Caco-2 (cell line): ENCODE data around the gene PITRM1. TPM values are rescaled to one million over a fixed set of nuclear protein-coding genes. Genes with fewer than 3 reads are reported as not detected.

Source experiments
- BruUV-seq: library from RNA; stranded (reverse); fragments of 400-500 nt; replicated peaks from 2 replicates; lab custom pipeline; 2021; lab: Mats Ljungman, UMichigan
- CTCF ChIA-PET: fragments of 300-600 bp; sonication (Branson Sonifier 250); formaldehyde crosslinking; loops from one replicate; lab custom pipeline; 2022; ENCODE audit warnings: antibody characterized with exemption; lab: Charles Lee
- POLR2A ChIA-PET: fragments of 300-600 bp; sonication (Branson Sonifier 250); formaldehyde crosslinking; loops from one replicate; lab custom pipeline; 2022; ENCODE audit warnings: antibody characterized with exemption; lab: Charles Lee
- DNase-seq, 2 experiments: peaks; one replicate each; pipeline versions ENCODE4 v3.0.0 to v3.0.0-alpha.2; 2020 to 2022
- H3K27me3 ChIP-seq: replicated peaks from 2 replicates; pipeline ENCODE4 v1.6.0; 2011; ENCODE audit warnings: low read length; ENCODE audit not compliant: control insufficient read depth, insufficient read depth
- H3K36me3 ChIP-seq: 2 replicates; pipeline ENCODE4 v1.5.1; 2011; ENCODE audit warnings: low read length; ENCODE audit not compliant: control insufficient read depth, insufficient read depth
- H3K4me1 ChIP-seq: fragments of 250-450 bp; sonication (Bioruptor Pico); 2 replicates; pipeline ENCODE4 v1.5.1; 2020; ENCODE audit warnings: mild to moderate bottlenecking
- H3K4me3 ChIP-seq: 2 replicates; pipeline ENCODE4 v1.5.1; 2011; ENCODE audit warnings: low read depth, mild to moderate bottlenecking, control low read depth, low read length
- H3K9me3 ChIP-seq: fragments of 250-450 bp; sonication (Bioruptor Pico); 2 replicates; pipeline ENCODE4 v1.5.1; 2020; ENCODE audit warnings: mild to moderate bottlenecking, moderate library complexity
- H3K27ac Mint-ChIP-seq: one replicate; pipeline ENCODE4 v1.8.0; 2022; ENCODE audit warnings: mixed read lengths; ENCODE audit not compliant: unreplicated experiment
- H3K27me3 Mint-ChIP-seq: one replicate; pipeline ENCODE4 v1.8.0; 2022; ENCODE audit warnings: mixed read lengths; ENCODE audit not compliant: insufficient read depth, unreplicated experiment
- H3K36me3 Mint-ChIP-seq: one replicate; pipeline ENCODE4 v1.8.0; 2022; ENCODE audit warnings: mild to moderate bottlenecking, mixed read lengths; ENCODE audit not compliant: insufficient read depth, unreplicated experiment
- H3K4me1 Mint-ChIP-seq: one replicate; pipeline ENCODE4 v1.8.0; 2022; ENCODE audit warnings: low read depth, mixed read lengths; ENCODE audit not compliant: unreplicated experiment
- H3K4me3 Mint-ChIP-seq: one replicate; pipeline ENCODE4 v1.8.0; 2022; ENCODE audit warnings: mild to moderate bottlenecking, moderate library complexity, mixed read lengths; ENCODE audit not compliant: unreplicated experiment
- H3K9me3 Mint-ChIP-seq: one replicate; pipeline ENCODE4 v1.8.0; 2022; ENCODE audit warnings: mixed read lengths; ENCODE audit not compliant: unreplicated experiment
- intact Hi-C: fragments of 100-400 bp; cut with micrococcal nuclease; formaldehyde crosslinking; loops from one replicate; pipeline ENCODE4 v1.10.0; 2022; ENCODE audit not compliant: unreplicated experiment
- total RNA-seq: library from RNA; stranded (reverse); gene quantifications from 2 replicates; pipeline ENCODE4 v1.2.3, GENCODE V29; 2022
- TF ChIP-seq, protein P1 (sequence below), 2 experiments: fragments of 200-600 bp in 1 of 2; IDR thresholded peaks; 1 replicate in 1 of 2; 2 replicates in 1 of 2; pipeline versions ENCODE4 v1.5.1 to v1.8.0; 2011 to 2022; ENCODE audit warnings: antibody characterized with exemption in 1 of 2, control low read depth in 1 of 2, inconsistent platforms in 1 of 2, low read depth in 1 of 2, low read length in 1 of 2, mild to moderate bottlenecking in 1 of 2, moderate library complexity in 1 of 2; ENCODE audit not compliant: insufficient read depth in 1 of 2, severe bottlenecking in 1 of 2, unreplicated experiment in 1 of 2

Gene PITRM1
- total RNA-seq, 1 experiment from 2014 or later, result 80.5 TPM

DNA sequence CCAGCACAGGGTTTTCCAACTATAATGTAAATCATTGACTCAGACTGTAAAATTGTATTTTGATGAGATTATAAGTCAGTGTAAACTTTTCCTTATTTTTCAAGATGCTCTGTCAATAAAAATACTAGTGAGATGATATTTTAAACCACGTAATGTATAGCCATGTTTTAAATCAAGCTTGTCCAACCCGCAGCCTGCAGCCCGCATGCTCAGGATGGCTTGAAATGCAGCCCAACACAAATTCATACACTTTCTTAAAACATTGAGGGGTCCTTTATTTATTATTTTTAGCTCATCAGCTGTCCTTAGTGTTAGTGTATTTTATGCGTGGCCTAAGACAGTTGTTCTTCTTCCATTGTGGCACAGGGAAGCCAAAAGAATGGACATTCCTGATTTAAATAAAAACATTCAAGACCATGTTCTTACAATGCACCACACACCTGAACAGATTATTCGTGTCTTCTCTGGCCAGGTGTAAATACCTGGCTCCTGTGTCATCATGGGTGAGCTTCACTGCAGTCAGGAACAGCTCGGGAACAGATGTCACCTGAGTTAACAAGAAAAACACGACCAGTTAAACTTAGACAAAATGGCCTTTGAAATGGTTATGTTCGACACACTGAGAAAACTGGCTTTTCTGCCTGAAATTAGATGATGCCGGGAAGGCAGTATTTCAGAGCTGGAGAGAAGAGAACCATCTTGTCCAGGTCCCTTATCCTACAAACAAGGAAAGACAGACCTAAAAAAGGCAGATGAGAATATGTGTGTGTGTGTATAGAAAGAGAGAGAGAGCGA is 5.9 kb downstream of the PITRM1 start:
- intact Hi-C loops, result no loop called here
- H3K27ac Mint-ChIP-seq, result no peak overlapping the region

DNA sequence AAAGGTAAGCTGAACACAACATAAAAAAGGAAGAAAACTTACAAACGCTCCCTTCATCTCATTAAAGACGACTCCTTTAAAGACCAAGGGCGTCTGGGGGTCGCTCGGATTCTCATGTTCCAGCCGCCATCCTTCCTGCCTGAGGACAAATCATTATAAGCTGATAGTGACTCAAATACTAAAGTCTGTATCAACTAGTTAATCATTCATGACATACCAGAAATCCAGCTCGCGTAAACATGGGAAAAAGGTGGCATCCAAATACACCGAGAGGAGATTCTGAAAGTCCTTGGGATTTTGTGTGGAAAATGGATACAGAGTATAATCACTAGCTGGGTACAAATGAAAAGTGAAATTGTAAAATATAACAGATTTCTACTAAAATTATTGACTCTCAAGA is 7.4 kb downstream of the PITRM1 start:
- Histone ChIP-seq H3K27me3 (no peaks in the 10 kb centered on the region), H3K4me3 (no peak overlapping the region), H3K36me3 (peaks cover 4% of the 10 kb centered on the region; the same call in 1 of the 2 replicates), H3K4me1 (no peaks in the 10 kb centered on the region), H3K9me3 (no peaks in the 10 kb centered on the region)
- TF ChIP-seq, protein P1, sequence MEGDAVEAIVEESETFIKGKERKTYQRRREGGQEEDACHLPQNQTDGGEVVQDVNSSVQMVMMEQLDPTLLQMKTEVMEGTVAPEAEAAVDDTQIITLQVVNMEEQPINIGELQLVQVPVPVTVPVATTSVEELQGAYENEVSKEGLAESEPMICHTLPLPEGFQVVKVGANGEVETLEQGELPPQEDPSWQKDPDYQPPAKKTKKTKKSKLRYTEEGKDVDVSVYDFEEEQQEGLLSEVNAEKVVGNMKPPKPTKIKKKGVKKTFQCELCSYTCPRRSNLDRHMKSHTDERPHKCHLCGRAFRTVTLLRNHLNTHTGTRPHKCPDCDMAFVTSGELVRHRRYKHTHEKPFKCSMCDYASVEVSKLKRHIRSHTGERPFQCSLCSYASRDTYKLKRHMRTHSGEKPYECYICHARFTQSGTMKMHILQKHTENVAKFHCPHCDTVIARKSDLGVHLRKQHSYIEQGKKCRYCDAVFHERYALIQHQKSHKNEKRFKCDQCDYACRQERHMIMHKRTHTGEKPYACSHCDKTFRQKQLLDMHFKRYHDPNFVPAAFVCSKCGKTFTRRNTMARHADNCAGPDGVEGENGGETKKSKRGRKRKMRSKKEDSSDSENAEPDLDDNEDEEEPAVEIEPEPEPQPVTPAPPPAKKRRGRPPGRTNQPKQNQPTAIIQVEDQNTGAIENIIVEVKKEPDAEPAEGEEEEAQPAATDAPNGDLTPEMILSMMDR (IDR thresholded peaks at IDR 0.05; ENCODE audit: insufficient read depth in 1 of 2, low read depth in 1 of 2, low read length in 1 of 2, severe bottlenecking in 1 of 2, unreplicated experiment in 1 of 2), result no peak
- H3K4me3 Mint-ChIP-seq, result no peak overlapping the region
- no peaks in the 10 kb centered on the region for H3K4me1 Mint-ChIP-seq
- ChIA-PET CTCF (no interaction called here), POLR2A (interaction anchor here (0.5 to 0.6 kb wide), 2 partner anchors 11 to 78 kb away, joined by 4 to 7 read pairs; no protein-coding TSS in a partner anchor)
- no peak for DNase-seq
- BruUV-seq, result no TSS peak
- peaks cover 46% of the 10 kb centered on the region for H3K36me3 Mint-ChIP-seq
- H3K27me3 Mint-ChIP-seq, result no peaks in the 10 kb centered on the region
- no peaks in the 10 kb centered on the region for H3K9me3 Mint-ChIP-seq
- intact Hi-C loops, result no loop called here
- no peak overlapping the region for H3K27ac Mint-ChIP-seq

More for the DNA sequence above, 5.9 kb downstream of the PITRM1 start:
- no TSS peak for BruUV-seq
- Mint-ChIP-seq H3K27me3 (no peaks in the 10 kb centered on the region), H3K4me3 (no peak overlapping the region), H3K9me3 (no peaks in the 10 kb centered on the region), H3K4me1 (no peaks in the 10 kb centered on the region), H3K36me3 (peaks cover 40% of the 10 kb centered on the region)
- peaks cover 4% of the 10 kb centered on the region; the same call in 1 of the 2 replicates for H3K36me3 ChIP-seq
- CTCF ChIA-PET, result no interaction called here
- H3K27me3 ChIP-seq, result no peaks in the 10 kb centered on the region
- POLR2A ChIA-PET, result no interaction called here
- H3K4me1 ChIP-seq, result no peaks in the 10 kb centered on the region
- TF ChIP-seq, protein P1 (IDR thresholded peaks at IDR 0.05; ENCODE audit: insufficient read depth in 1 of 2, low read depth in 1 of 2, low read length in 1 of 2, severe bottlenecking in 1 of 2, unreplicated experiment in 1 of 2), result no peak
- no peak for DNase-seq
- no peaks in the 10 kb centered on the region for H3K9me3 ChIP-seq
- H3K4me3 ChIP-seq, result no peak overlapping the region

DNA sequence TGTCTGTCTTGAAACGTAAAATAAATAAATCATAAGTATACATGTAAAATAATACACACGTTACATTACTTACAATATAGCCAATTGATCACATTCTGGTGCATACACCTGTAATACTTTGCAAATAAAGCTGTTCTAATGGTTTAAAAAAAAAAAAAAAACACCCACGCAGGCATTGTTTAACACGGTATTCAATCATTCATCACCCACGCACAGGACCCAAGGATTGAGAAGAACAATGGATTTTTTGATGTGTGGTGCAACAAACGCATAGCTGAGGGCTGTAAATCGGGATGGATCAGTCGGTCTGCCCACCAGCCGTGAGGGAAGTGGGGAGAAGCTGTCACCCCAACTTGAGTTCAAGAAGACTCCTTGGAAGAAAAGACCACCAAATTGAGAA is 8.7 kb downstream of the PITRM1 start:
- Histone ChIP-seq H3K36me3 (peaks cover 4% of the 10 kb centered on the region; the same call in 1 of the 2 replicates), H3K9me3 (no peaks in the 10 kb centered on the region), H3K4me1 (no peaks in the 10 kb centered on the region), H3K27me3 (no peaks in the 10 kb centered on the region), H3K4me3 (no peak overlapping the region)
- no peaks in the 10 kb centered on the region for H3K27me3 Mint-ChIP-seq
- intact Hi-C loops, result no loop called here
- no peak overlapping the region for H3K27ac Mint-ChIP-seq
- H3K4me1 Mint-ChIP-seq, result no peaks in the 10 kb centered on the region
- ChIA-PET POLR2A (interaction anchor here (0.8 kb wide), 1 partner anchor 8 kb away, joined by 3 read pairs; the partner anchor contains the start of gene PITRM1), CTCF (no interaction called here)
- no peak for DNase-seq
- H3K4me3 Mint-ChIP-seq, result no peak overlapping the region
- TF ChIP-seq, protein P1 (IDR thresholded peaks at IDR 0.05; ENCODE audit: insufficient read depth in 1 of 2, low read depth in 1 of 2, low read length in 1 of 2, severe bottlenecking in 1 of 2, unreplicated experiment in 1 of 2), result no peak
- H3K9me3 Mint-ChIP-seq, result no peaks in the 10 kb centered on the region
- peaks cover 59% of the 10 kb centered on the region for H3K36me3 Mint-ChIP-seq
- no TSS peak for BruUV-seq
